ENCODE results near the gene FNDC5. TPM values are rescaled to one million over a fixed set of nuclear protein-coding genes. Genes with fewer than 3 reads are reported as not detected.

The FNDC5 gene
- total and polyA plus RNA-seq, 9 of the 15 experiments (the other 6 are each of a cell fraction or from before 2014, with no cell fraction given): 0.06 to 2.1 (median 0.22) TPM

GRCh38 chr1:32886004-32886827 lies 15.5 kb upstream of the FNDC5 start, which contains the start of gene HPCA (continued):
- TF ChIP-seq CREB5 (CRISPR knock-in tag; IDR thresholded peaks at IDR 0.05): no peak
- TF ChIP-seq PTRF (tag; IDR thresholded peaks at IDR 0.05): no peak
- no peak for TF ChIP-seq ZNF174 (CRISPR knock-in tag; IDR thresholded peaks at IDR 0.05)
- peak; percentile 74; the same call in 1 of the 2 replicates for TF ChIP-seq KLF6 (CRISPR knock-in tag; IDR thresholded peaks at IDR 0.05; ENCODE audit: borderline replicate concordance)
- TF ChIP-seq, protein P1, sequence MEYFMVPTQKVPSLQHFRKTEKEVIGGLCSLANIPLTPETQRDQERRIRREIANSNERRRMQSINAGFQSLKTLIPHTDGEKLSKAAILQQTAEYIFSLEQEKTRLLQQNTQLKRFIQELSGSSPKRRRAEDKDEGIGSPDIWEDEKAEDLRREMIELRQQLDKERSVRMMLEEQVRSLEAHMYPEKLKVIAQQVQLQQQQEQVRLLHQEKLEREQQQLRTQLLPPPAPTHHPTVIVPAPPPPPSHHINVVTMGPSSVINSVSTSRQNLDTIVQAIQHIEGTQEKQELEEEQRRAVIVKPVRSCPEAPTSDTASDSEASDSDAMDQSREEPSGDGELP (CRISPR knock-in tag; IDR thresholded peaks at IDR 0.05; ENCODE audit: borderline replicate concordance): peak; percentile 97
- TF ChIP-seq DIDO1 (tag; IDR thresholded peaks at IDR 0.05; ENCODE audit: low read depth): peak; percentile 51; the same call in 1 of the 2 replicates
- TF ChIP-seq ZNF384 (IDR thresholded peaks at IDR 0.05; ENCODE audit: low read depth, low read length): no peak
- peak in 1 of 2 experiments; percentile 48; a peak in 1 of 4 replicates for TF ChIP-seq KDM4B (IDR thresholded peaks at IDR 0.05; ENCODE audit: borderline replicate concordance in 2 of 2, low read depth in 1 of 2)
- TF ChIP-seq, protein P2, sequence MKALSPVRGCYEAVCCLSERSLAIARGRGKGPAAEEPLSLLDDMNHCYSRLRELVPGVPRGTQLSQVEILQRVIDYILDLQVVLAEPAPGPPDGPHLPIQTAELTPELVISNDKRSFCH (CRISPR knock-in tag; IDR thresholded peaks at IDR 0.05): no peak
- TF ChIP-seq, protein P2 (tag; IDR thresholded peaks at IDR 0.05): no peak
- TF ChIP-seq U2AF1 (optimal IDR thresholded peaks at IDR 0.05; ENCODE audit: low read depth, low read length): no peak
- no peak for TF ChIP-seq SUPT5H (IDR thresholded peaks at IDR 0.05)
- no peak for TF ChIP-seq ZNF407 (IDR thresholded peaks at IDR 0.05; ENCODE audit: low read depth)
- no peak for TF ChIP-seq SOX6 (IDR thresholded peaks at IDR 0.05)
- TF ChIP-seq MLLT1 (IDR thresholded peaks at IDR 0.05): no peak

Measured in K562 (cell line).